Activated CD8-positive, alpha-beta memory T cell treated with anti-CD3 and anti-CD28 coated beads for 48 hours (primary cell): Measurements from ENCODE around the gene SH3GLB2.
"Not testable (repeated sequence)": the region's sequence is repeated elsewhere in the genome, so short reads cannot be mapped to it uniquely, and the experiment has no call there.

ENCODE experiments used
- DNase-seq, 3 experiments: peaks; one replicate each; pipeline ENCODE4 v3.0.0-alpha.2; 2020; ENCODE audit warnings: low read depth in 2 of 3, low spot score in 2 of 3

Gene SH3GLB2

GRCh38 chr9:129022037-129022436, 6.1 kb downstream of the SH3GLB2 start:
- no peak for DNase-seq

- DNase-seq = no peak
Measured at GRCh38 chr9:129021091-129021490, 7.0 kb downstream of the SH3GLB2 start.

GRCh38 chr9:129014608-129015007, 13.5 kb downstream of the SH3GLB2 start:
- DNase-seq = no peak

GRCh38 chr9:129014124-129014523, 14.0 kb downstream of the SH3GLB2 start:
- no peak for DNase-seq

- DNase-seq = no peak
Measured at GRCh38 chr9:129013674-129014073, 14.5 kb downstream of the SH3GLB2 start.

GRCh38 chr9:129012893-129013448, 15.2 kb downstream of the SH3GLB2 start:
- DNase-seq = no peak

GRCh38 chr9:129012343-129012742, 15.8 kb downstream of the SH3GLB2 start:
- no peak for DNase-seq

GRCh38 chr9:129011761-129012181, 16.4 kb downstream of the SH3GLB2 start:
- no peak for DNase-seq

- no peak for DNase-seq
Measured at GRCh38 chr9:129011170-129011569, 17.0 kb downstream of the SH3GLB2 start.

GRCh38 chr9:129010267-129010975, 17.7 kb downstream of the SH3GLB2 start:
- DNase-seq = no peak

GRCh38 chr9:129009584-129010141, 18.5 kb downstream of the SH3GLB2 start:
- DNase-seq = no peak

- DNase-seq = no peak
Measured at GRCh38 chr9:129008986-129009583, 19.0 kb downstream of the SH3GLB2 start.

- DNase-seq = no peak
Measured at GRCh38 chr9:129008469-129008965, 19.6 kb downstream of the SH3GLB2 start.

GRCh38 chr9:129007766-129008468, 20.2 kb downstream of the SH3GLB2 start:
- no peak for DNase-seq

GRCh38 chr9:129007035-129007765, 20.9 kb downstream of the SH3GLB2 start:
- DNase-seq = no peak

GRCh38 chr9:129006328-129007034, 21.6 kb downstream of the SH3GLB2 start:
- DNase-seq = no peak

- no peak for DNase-seq
Measured at GRCh38 chr9:129005336-129005997, 22.7 kb downstream of the SH3GLB2 start.

- DNase-seq = not testable (repeated sequence)
Measured at GRCh38 chr9:129004173-129004572, 24.0 kb downstream of the SH3GLB2 start.

- no peak for DNase-seq
Measured at GRCh38 chr9:129002992-129003391, 25.1 kb downstream of the SH3GLB2 start.
